MM.1S (cell line): ENCODE measurements around the gene PTPRB.

ENCODE experiments used
- DNase-seq: peaks from one replicate; pipeline ENCODE4 v3.0.0-alpha.2; 2015
- H2AFZ ChIP-seq: fragments of 300-600 bp; sonication (generic); 2 replicates; pipeline ENCODE4 v1.6.0; 2016; ENCODE audit warnings: antibody characterized with exemption, low read length
- H3F3A ChIP-seq: fragments of 300-600 bp; sonication (generic); 2 replicates; pipeline ENCODE4 v1.6.1; 2016; ENCODE audit warnings: mild to moderate bottlenecking, antibody characterized with exemption, low read length, moderate library complexity, mixed read lengths; ENCODE audit not compliant: insufficient read depth
- H3K27ac ChIP-seq: fragments of 300-600 bp; sonication (generic); 2 replicates; pipeline ENCODE4 v1.5.1; 2016; ENCODE audit warnings: mild to moderate bottlenecking, low read length
- H3K27me3 ChIP-seq: fragments of 300-600 bp; sonication (generic); replicated peaks from 2 replicates; pipeline ENCODE4 v1.6.0; 2016; ENCODE audit warnings: low read length; ENCODE audit not compliant: insufficient read depth
- H3K36me3 ChIP-seq: fragments of 300-600 bp; sonication (generic); replicated peaks from 2 replicates; pipeline ENCODE4 v1.6.1; 2016; ENCODE audit warnings: mild to moderate bottlenecking, low read length, mixed read lengths; ENCODE audit not compliant: insufficient read depth
- H3K4me1 ChIP-seq: fragments of 300-600 bp; sonication (generic); 2 replicates; pipeline ENCODE4 v1.6.1; 2016; ENCODE audit warnings: low read length, mixed read lengths
- H3K4me2 ChIP-seq: fragments of 300-600 bp; sonication (generic); 2 replicates; pipeline ENCODE4 v1.6.0; 2016; ENCODE audit warnings: low read depth, low read length
- H3K4me3 ChIP-seq: fragments of 300-600 bp; sonication (generic); 2 replicates; pipeline ENCODE4 v1.5.1; 2016; ENCODE audit warnings: low read length, mixed read lengths
- H3K79me2 ChIP-seq: fragments of 300-600 bp; sonication (generic); 2 replicates; pipeline ENCODE4 v1.6.1; 2016; ENCODE audit warnings: mixed run types, low read length, mixed read lengths
- H3K9ac ChIP-seq: fragments of 300-600 bp; sonication (generic); 2 replicates; pipeline ENCODE4 v1.6.1; 2016; ENCODE audit warnings: low read length, mixed read lengths
- H3K9me2 ChIP-seq: fragments of 300-600 bp; sonication (generic); replicated peaks from 2 replicates; pipeline ENCODE4 v1.6.1; 2016; ENCODE audit warnings: mild to moderate bottlenecking, low read length, mixed read lengths; ENCODE audit not compliant: insufficient read depth
- H3K9me3 ChIP-seq: fragments of 300-600 bp; sonication (generic); replicated peaks from 2 replicates; pipeline ENCODE4 v1.6.1; 2016; ENCODE audit warnings: mild to moderate bottlenecking, low read length, mixed read lengths; ENCODE audit not compliant: insufficient read depth
- H4K20me1 ChIP-seq: fragments of 300-600 bp; sonication (generic); 2 replicates; pipeline ENCODE4 v1.6.1; 2016; ENCODE audit warnings: mild to moderate bottlenecking, low read length, moderate library complexity, mixed read lengths; ENCODE audit not compliant: insufficient read depth
- EZH2 ChIP-seq: fragments of 300-600 bp; sonication (generic); optimal IDR thresholded peaks from 2 replicates; pipeline ENCODE3; 2017; ENCODE audit warnings: low read depth, mild to moderate bottlenecking, antibody characterized with exemption, low read length, mixed read lengths
- EZH2phosphoT487 ChIP-seq: fragments of 300-600 bp; sonication (generic); IDR thresholded peaks from 2 replicates; pipeline ENCODE4 v1.6.1; 2018; ENCODE audit warnings: antibody characterized with exemption, low read length
- TF ChIP-seq, protein P1 (sequence below): fragments of 300-600 bp; sonication (generic); IDR thresholded peaks from 2 replicates; pipeline ENCODE4 v1.5.1; 2016; ENCODE audit warnings: antibody characterized with exemption, low read length, mixed read lengths

PTPRB gene

DNA sequence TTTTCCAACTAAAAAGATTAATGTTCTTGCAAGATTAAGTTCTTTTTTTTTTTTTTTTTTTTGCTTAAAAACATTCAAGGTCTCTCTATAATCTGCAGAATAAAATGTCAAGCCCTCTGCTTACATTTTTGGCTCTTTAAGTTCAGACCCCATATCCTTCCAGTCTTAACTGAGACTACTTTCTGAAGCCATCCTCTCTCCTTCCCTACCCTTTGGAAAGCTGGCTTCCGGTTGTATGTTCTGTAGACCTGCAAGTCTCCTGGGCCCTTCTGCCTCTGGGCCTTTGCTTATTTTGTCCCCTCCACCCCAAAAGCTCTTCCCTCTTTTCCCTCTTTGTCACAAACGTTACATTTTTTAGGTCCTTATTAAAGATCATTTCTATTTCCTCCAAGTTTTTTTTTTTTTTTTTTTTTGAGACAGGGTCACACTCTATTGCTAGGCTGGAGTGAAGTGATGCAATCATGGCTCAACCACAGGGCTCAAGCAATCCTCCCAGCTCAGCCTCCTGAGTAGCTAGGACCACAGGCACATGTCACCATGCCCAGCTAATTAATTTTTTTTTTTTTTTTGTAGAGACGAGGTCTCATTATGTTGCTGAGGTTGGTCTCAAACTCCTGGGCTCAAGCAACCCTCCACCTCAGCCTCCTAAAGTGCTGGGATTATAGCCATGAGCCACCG lies 46.5 kb downstream of the PTPRB start:
- no peaks in the 10 kb centered on the region for H3K4me1 ChIP-seq
- no peaks in the 10 kb centered on the region for H3K79me2 ChIP-seq
- H3K4me3 ChIP-seq = no peak overlapping the region
- TF ChIP-seq EZH2phosphoT487 (no peak), EZH2 (no peak)
- TF ChIP-seq, protein P1, sequence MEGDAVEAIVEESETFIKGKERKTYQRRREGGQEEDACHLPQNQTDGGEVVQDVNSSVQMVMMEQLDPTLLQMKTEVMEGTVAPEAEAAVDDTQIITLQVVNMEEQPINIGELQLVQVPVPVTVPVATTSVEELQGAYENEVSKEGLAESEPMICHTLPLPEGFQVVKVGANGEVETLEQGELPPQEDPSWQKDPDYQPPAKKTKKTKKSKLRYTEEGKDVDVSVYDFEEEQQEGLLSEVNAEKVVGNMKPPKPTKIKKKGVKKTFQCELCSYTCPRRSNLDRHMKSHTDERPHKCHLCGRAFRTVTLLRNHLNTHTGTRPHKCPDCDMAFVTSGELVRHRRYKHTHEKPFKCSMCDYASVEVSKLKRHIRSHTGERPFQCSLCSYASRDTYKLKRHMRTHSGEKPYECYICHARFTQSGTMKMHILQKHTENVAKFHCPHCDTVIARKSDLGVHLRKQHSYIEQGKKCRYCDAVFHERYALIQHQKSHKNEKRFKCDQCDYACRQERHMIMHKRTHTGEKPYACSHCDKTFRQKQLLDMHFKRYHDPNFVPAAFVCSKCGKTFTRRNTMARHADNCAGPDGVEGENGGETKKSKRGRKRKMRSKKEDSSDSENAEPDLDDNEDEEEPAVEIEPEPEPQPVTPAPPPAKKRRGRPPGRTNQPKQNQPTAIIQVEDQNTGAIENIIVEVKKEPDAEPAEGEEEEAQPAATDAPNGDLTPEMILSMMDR = no peak
- H3K9ac ChIP-seq = no peak overlapping the region
- no peaks in the 10 kb centered on the region for H3F3A ChIP-seq
- H3K9me3 ChIP-seq = no peaks in the 10 kb centered on the region
- no peak overlapping the region for H3K4me2 ChIP-seq
- no peaks in the 10 kb centered on the region for H4K20me1 ChIP-seq
- H3K9me2 ChIP-seq = no peaks in the 10 kb centered on the region
- H3K27ac ChIP-seq = no peak overlapping the region
- no peak for DNase-seq
- H2AFZ ChIP-seq = no peak overlapping the region
- H3K36me3 ChIP-seq = no peaks in the 10 kb centered on the region
- no peaks in the 10 kb centered on the region for H3K27me3 ChIP-seq

DNA sequence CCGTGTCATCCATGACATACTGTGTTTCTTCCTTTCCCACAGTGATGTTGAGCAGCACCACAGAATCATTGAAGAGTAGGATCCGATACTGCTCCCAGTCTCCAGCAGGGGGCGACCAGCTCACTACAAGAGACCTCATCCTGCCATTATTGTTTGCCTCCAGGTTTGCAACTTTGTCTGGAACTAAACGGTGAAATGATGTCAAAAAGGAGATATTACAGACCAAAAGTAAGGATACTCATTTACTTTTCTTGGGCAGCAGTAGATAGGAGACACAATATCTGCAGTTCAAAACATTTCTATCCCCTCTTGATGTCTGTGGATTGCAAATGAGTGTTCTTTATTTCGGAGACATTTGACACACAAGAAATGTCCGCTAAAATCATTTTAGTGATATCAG lies 47.2 kb downstream of the PTPRB start:
- Histone ChIP-seq H3K27ac (no peak overlapping the region), H3K4me1 (no peaks in the 10 kb centered on the region), H2AFZ (peak overlapping the region; percentile 40; the same call in 1 of the 2 replicates), H3F3A (no peaks in the 10 kb centered on the region), H3K4me3 (no peak overlapping the region), H3K9ac (no peak overlapping the region), H3K36me3 (no peaks in the 10 kb centered on the region), H3K27me3 (no peaks in the 10 kb centered on the region), H3K4me2 (no peak overlapping the region), H3K9me2 (no peaks in the 10 kb centered on the region), H4K20me1 (no peaks in the 10 kb centered on the region), H3K79me2 (no peaks in the 10 kb centered on the region), H3K9me3 (no peaks in the 10 kb centered on the region)
- TF ChIP-seq, protein P1 = peak; percentile 88
- TF ChIP-seq EZH2 = no peak
- peak; percentile 64 for DNase-seq

DNA sequence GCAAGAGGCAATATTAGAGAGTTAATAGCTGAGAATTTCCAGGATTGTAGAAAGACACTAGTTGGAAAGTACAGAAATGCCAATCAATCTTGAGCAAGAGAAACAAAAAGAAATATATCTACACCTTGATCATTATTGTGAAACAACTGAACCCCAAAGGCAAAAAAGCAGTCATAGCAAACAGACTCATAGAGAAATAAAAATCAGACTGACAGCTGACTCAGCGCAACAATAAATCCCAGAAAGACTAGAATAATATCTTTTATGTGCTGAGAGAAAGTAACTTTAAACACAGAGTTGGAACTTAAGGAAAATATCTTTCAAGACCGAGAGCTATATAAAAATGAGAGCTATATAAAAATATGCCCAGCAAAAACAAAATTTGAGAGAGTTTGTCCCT lies 52.9 kb downstream of the PTPRB start:
- H3K27ac ChIP-seq = no peak overlapping the region
- no peaks in the 10 kb centered on the region for H3K9me2 ChIP-seq
- H3K9ac ChIP-seq = no peak overlapping the region

More for the DNA sequence above, 52.9 kb downstream of the PTPRB start:
- Histone ChIP-seq H3K9me3 (no peaks in the 10 kb centered on the region), H3K36me3 (no peaks in the 10 kb centered on the region), H3K4me3 (no peak overlapping the region), H3F3A (no peaks in the 10 kb centered on the region), H2AFZ (no peak overlapping the region), H3K79me2 (no peaks in the 10 kb centered on the region), H3K4me2 (no peak overlapping the region), H4K20me1 (no peaks in the 10 kb centered on the region), H3K27me3 (no peaks in the 10 kb centered on the region), H3K4me1 (peaks cover 13% of the 10 kb centered on the region)
- TF ChIP-seq, protein P1 = no peak
- TF ChIP-seq EZH2phosphoT487 = no peak
- TF ChIP-seq EZH2 = no peak
- no peak for DNase-seq
